Left ventricle myocardium inferior (tissue), 1 donor: ENCODE measurements around the gene AP3B1. TPM values are rescaled to one million over a fixed set of nuclear protein-coding genes. Genes with fewer than 3 reads are reported as not detected.

ENCODE experiments used
- DNase-seq: peaks from one replicate; pipeline ENCODE4 v3.0.0-alpha.2; 2020
- H3K27ac ChIP-seq: fragments of 200-600 bp; replicated peaks from 2 replicates; pipeline ENCODE4 v1.8.0; 2021
- H3K27me3 ChIP-seq: fragments of 200-600 bp; 2 replicates; pipeline ENCODE4 v1.8.0; 2021; ENCODE audit warnings: low read depth
- H3K36me3 ChIP-seq: fragments of 200-600 bp; 2 replicates; pipeline ENCODE4 v1.8.0; 2021
- H3K4me1 ChIP-seq: fragments of 200-600 bp; 2 replicates; pipeline ENCODE4 v1.8.0; 2021
- H3K4me3 ChIP-seq: fragments of 200-600 bp; 2 replicates; pipeline ENCODE4 v1.8.0; 2021; ENCODE audit warnings: mild to moderate bottlenecking, moderate library complexity
- H3K9me3 ChIP-seq: fragments of 200-600 bp; replicated peaks from 2 replicates; pipeline ENCODE4 v1.8.0; 2021
- intact Hi-C: fragments of 100-400 bp; cut with micrococcal nuclease; formaldehyde crosslinking; loops from one replicate; pipeline ENCODE4 v1.11.0; 2022
- total RNA-seq: library from RNA; stranded (reverse); fragmentation: NEBNext Ultra II Directional; extraction: Animal tissue kit (Norgen Biotek cat#: 25700); gene quantifications from one replicate; pipeline ENCODE4 v1.2.1, GENCODE V29; 2021
- TF ChIP-seq, protein P1 (sequence below): fragments of 200-600 bp; IDR thresholded peaks from 2 replicates; pipeline ENCODE4 v1.8.0; 2021; ENCODE audit warnings: antibody characterized with exemption, mild to moderate bottlenecking, borderline replicate concordance
- donor health status: DM: no; HTN: yes; CAD: no; lungs with severe emphysema.

Gene AP3B1
- total RNA-seq, 1 donor from 2014 or later, result 22.0 TPM

DNA sequence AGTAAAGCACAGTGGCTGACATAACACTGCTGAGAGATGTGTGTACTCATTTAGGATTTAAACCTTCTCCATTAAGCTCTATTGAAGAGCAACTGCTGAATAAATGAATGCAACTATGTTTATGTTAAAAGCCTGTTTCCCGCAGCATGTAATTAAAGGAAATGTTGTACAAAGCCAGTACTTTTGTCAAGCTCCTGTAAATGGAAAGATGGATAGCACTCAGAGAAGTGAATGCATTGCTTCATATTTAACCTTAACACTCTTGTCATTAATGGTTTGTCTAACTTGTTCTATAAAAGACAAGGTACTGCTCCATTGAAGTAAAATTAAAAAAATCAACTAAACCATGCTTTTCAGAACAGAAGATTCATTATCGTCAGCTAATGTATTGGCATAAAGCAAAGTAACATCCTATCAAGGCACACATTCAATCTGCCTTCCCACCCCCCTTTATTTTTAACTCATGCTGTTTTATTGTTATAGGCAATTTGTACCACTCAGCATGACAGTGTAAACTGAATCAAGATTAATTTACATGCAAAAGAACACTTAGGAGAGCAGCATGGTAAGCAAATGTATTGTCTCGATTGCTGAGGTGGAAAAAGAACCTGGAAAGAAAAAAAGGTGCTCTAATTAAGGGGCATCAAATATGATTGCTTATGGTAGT is 277.5 kb downstream of the AP3B1 start:
- Histone ChIP-seq H3K27me3 (no peaks in the 10 kb centered on the region), H3K4me3 (no peak overlapping the region), H3K9me3 (no peaks in the 10 kb centered on the region), H3K36me3 (peaks cover 3% of the 10 kb centered on the region), H3K27ac (no peak overlapping the region), H3K4me1 (no peaks in the 10 kb centered on the region)
- intact Hi-C loops, result no loop called here
- TF ChIP-seq, protein P1, sequence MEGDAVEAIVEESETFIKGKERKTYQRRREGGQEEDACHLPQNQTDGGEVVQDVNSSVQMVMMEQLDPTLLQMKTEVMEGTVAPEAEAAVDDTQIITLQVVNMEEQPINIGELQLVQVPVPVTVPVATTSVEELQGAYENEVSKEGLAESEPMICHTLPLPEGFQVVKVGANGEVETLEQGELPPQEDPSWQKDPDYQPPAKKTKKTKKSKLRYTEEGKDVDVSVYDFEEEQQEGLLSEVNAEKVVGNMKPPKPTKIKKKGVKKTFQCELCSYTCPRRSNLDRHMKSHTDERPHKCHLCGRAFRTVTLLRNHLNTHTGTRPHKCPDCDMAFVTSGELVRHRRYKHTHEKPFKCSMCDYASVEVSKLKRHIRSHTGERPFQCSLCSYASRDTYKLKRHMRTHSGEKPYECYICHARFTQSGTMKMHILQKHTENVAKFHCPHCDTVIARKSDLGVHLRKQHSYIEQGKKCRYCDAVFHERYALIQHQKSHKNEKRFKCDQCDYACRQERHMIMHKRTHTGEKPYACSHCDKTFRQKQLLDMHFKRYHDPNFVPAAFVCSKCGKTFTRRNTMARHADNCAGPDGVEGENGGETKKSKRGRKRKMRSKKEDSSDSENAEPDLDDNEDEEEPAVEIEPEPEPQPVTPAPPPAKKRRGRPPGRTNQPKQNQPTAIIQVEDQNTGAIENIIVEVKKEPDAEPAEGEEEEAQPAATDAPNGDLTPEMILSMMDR, result no peak
- DNase-seq, result no peak

DNA sequence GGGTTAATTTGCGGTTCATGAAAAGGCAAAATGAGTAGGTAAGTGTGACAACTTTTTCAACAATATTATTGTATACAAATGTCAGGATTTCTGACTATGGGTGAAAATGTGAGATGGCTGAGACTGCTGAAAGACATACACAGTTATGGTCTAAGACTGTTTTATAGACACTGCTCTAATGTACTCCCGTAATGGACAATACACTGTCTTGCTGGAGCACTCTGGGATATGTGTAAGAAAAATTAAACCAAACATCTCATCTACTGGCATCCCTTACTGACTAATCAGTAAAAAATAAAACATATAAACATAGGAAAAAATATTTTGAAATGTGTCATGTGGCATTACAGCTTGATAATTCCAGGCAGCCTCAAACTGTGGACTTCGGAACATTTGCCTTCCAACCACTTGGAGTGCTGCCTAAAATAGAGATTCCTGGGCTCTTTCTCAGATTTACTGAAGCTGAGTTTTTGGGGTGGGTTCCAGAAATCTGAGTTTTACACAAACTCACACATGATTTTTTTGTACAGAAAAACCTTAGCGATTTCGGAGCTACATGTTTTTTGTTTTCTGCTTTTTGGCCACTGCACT is 284.5 kb downstream of the AP3B1 start:
- Histone ChIP-seq H3K4me1 (peaks cover 12% of the 10 kb centered on the region), H3K27me3 (no peaks in the 10 kb centered on the region), H3K27ac (no peak overlapping the region), H3K9me3 (no peaks in the 10 kb centered on the region), H3K36me3 (no peaks in the 10 kb centered on the region), H3K4me3 (no peak overlapping the region)
- DNase-seq, result no peak
- TF ChIP-seq, protein P1, result no peak
- intact Hi-C loops, result no loop called here

DNA sequence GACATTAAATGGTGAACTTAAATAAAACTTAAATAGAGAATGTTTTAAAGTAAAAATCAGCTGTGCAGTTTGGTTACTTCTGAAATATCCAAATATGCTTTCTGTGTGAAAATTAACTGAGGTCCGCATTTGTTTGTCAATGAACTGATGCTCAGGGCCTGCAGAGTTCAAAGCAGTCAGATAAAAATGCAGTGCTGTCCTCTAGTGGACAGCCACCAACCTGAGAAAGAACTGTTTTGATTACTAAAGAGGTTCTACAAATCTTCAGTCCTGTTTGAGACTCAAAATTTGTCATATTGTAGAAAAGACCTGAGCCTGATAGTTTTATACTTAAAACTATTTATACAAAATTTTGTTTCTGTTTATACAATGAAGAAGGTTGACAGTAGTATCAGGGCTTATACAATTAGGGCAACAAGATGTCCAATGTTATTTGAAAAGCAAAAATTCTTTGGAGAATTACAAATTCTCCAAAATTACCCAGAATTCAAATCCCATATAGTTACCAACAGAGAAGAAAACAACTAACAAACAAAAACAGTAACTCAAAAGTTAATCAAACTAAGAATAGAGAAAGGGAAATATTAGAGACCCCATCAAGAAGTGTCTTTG is 286.0 kb downstream of the AP3B1 start:
- Histone ChIP-seq H3K27ac (no peak overlapping the region), H3K9me3 (no peaks in the 10 kb centered on the region), H3K27me3 (no peaks in the 10 kb centered on the region), H3K36me3 (no peaks in the 10 kb centered on the region), H3K4me1 (peaks cover 12% of the 10 kb centered on the region), H3K4me3 (no peak overlapping the region)
- no peak for DNase-seq
- intact Hi-C loops, result no loop called here
- TF ChIP-seq, protein P1, result peak; percentile 79

DNA sequence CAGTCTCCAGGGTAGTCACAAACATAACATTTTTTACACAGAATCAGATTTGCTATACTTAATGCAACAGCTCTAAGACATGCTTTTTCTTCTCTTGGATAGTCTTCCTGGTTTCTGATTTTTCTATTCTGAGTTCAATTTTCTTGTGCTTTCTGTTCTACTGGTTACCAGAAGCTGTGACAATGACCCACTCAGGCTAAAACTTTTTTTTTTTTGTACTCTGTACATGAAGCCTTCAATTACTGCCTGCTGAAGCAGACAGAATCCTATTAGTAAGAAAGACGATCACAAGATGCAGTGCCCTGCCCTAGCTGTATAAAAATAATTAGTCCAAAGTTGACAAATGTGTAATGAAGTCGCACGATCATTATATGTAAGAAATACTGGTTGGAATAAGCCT is 287.3 kb downstream of the AP3B1 start:
- Histone ChIP-seq H3K36me3 (peaks cover 6% of the 10 kb centered on the region), H3K4me1 (peaks cover 24% of the 10 kb centered on the region), H3K9me3 (no peaks in the 10 kb centered on the region), H3K27ac (no peak overlapping the region), H3K27me3 (no peaks in the 10 kb centered on the region), H3K4me3 (no peak overlapping the region)
- TF ChIP-seq, protein P1, result no peak
- intact Hi-C loops, result no loop called here
- DNase-seq, result no peak

DNA sequence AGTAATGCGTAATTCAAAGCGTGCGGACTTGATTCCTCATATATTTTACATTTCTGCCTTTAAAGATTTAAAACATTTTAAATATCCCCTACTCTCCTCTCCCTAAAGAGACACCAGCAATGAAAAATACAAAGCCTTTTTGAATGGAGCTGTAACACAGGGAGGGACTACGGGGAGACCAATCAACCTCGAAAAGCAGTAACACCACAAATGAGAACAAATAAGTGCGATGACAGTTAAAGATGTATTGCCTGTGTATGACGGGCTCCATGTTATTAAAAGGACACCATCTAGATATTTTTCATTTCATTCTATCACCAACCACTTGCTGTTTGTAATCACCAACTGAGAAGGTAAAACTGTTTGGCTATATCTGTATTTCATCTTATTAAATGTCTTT is 288.0 kb downstream of the AP3B1 start:
- intact Hi-C loops, result no loop called here
- Histone ChIP-seq H3K27ac (no peak overlapping the region), H3K27me3 (no peaks in the 10 kb centered on the region), H3K9me3 (no peaks in the 10 kb centered on the region), H3K4me1 (peaks cover 25% of the 10 kb centered on the region), H3K4me3 (no peak overlapping the region), H3K36me3 (peaks cover 8% of the 10 kb centered on the region)
- DNase-seq, result no peak
- TF ChIP-seq, protein P1, result no peak
